IPS-15b (cell line): ENCODE data around the gene CSNK2B.

Source experiments
- H3K27me3 ChIP-seq: one replicate; pipeline ENCODE4 v1.6.1; 2013; ENCODE audit warnings: low read length; ENCODE audit not compliant: control insufficient read depth, insufficient read depth
- H3K36me3 ChIP-seq: one replicate; pipeline ENCODE4 v1.6.1; 2013; ENCODE audit warnings: low read length; ENCODE audit not compliant: control insufficient read depth, insufficient read depth
- H3K4me1 ChIP-seq: one replicate; pipeline ENCODE4 v1.6.1; 2013; ENCODE audit warnings: mild to moderate bottlenecking, low read length; ENCODE audit not compliant: control insufficient read depth, insufficient read depth
- H3K4me3 ChIP-seq: one replicate; pipeline ENCODE4 v1.5.1; 2013; ENCODE audit warnings: low read depth, low read length
- H3K9ac ChIP-seq: one replicate; pipeline ENCODE4 v1.6.1; 2013; ENCODE audit warnings: low read depth, mild to moderate bottlenecking, low read length
- H3K9me3 ChIP-seq: one replicate; pipeline ENCODE4 v1.6.1; 2013; ENCODE audit warnings: mild to moderate bottlenecking, low read length; ENCODE audit not compliant: control insufficient read depth, insufficient read depth

CSNK2B gene

DNA sequence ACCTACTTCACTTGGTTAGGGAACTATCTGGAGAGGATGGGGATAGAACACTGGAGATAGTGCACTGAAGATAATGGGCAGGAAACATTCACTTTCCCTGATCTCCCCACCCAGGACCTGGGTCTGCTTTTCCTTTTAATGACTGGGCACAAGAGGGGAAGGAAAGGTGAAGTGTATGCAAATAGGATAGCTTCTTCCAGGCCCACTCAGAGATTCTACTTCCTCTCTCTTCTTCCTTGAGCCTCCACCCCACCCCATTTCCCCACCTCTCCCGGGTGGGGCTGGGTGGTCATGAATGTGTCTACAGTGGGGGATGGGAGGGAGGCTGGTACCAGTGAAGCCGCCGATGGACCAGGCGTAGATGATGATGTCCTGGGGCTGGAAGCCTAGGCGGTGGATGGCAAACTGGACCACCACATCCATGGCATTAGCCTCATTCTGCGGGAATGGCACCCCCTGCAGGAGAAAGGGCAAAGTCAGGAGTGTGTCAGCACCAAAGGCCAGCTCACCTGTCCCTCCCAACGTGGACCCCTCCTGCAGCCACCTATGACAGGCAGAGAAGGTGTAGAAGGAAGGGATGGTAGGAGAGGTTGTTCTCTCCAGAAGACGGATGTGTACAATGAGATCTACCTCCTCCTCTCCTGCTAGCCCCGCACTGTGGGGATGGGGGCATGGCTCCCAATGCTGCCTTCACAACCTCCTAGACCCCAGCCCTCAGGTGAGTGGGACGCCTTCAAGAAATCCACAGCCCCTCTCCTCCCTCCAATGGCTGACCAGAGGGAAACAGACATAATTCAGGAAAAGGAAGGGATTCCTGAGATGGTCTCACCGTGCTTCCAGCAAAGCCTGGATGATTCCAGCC lies 23.6 kb downstream of the CSNK2B start:
- no peaks in the 10 kb centered on the region for H3K27me3 ChIP-seq
- H3K9me3 ChIP-seq: no peaks in the 10 kb centered on the region
- no peak overlapping the region for H3K4me3 ChIP-seq
- peaks cover 2% of the 10 kb centered on the region for H3K4me1 ChIP-seq
- no peak overlapping the region for H3K9ac ChIP-seq
- H3K36me3 ChIP-seq: peaks cover 28% of the 10 kb centered on the region

DNA sequence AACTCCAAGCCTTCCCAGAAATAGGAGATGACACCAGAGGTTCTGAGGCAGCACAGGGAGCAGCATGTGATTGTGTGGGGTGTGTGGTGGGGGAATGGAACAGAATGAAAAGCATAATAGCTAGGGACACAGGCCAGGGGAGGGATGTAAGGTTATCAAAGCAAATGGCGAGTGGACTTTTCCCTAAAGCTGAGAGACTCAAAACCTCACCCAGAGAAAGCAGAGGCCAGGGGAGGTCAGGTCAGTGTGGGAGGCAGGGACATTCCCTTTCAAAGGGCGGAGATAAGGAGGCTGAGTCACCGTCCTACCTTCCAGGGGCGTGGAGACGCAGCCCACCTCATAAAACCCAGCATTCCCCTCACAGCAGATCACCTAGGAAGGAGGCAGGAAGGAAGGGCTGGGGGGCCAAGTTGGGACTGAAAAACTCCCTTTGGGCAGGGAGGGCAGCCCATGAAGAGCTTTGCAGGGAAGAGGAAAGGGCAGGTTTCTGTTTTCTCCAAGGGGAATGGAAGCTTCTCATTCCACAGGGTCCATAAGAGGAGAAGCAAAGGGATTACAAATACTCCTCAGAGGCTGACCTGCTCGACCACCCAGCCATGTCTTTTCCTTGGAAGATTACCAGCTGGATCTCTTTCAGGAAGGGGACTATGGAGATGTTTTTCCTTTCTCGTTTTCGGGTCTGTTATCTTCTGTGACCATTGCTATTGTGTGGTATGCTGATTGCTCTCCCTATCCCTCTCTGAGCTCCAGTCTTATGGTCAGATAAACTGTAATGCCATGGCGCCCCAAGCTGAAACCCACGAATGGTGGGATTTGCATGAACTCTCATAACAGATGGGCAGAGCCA lies 24.6 kb downstream of the CSNK2B start:
- H3K4me1 ChIP-seq: peaks cover 2% of the 10 kb centered on the region
- H3K4me3 ChIP-seq: no peak overlapping the region
- no peaks in the 10 kb centered on the region for H3K27me3 ChIP-seq
- no peaks in the 10 kb centered on the region for H3K9me3 ChIP-seq
- no peak overlapping the region for H3K9ac ChIP-seq
- H3K36me3 ChIP-seq: peaks cover 32% of the 10 kb centered on the region

DNA sequence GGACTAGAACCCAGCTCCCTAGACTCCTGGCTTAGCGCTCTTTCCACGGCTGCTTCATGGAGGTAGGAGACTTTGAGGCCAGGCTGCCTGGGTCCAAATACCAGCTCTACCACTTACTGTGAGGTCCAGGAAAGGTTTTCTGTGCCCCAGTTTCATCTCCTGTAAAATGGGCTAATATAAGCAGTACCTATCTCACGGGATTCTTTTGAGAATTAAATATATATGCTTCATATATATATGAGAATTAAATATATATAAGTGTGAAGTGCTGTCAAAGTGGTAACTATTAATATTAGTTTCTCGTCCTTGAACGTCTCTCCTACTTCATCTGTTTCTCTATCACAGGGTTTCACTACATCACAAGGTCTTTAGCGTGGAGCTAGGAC lies 25.2 kb downstream of the CSNK2B start:
- Histone ChIP-seq H3K4me1 (peaks cover 2% of the 10 kb centered on the region), H3K4me3 (no peak overlapping the region), H3K9me3 (no peaks in the 10 kb centered on the region), H3K27me3 (no peaks in the 10 kb centered on the region), H3K36me3 (peaks cover 32% of the 10 kb centered on the region), H3K9ac (no peak overlapping the region)

DNA sequence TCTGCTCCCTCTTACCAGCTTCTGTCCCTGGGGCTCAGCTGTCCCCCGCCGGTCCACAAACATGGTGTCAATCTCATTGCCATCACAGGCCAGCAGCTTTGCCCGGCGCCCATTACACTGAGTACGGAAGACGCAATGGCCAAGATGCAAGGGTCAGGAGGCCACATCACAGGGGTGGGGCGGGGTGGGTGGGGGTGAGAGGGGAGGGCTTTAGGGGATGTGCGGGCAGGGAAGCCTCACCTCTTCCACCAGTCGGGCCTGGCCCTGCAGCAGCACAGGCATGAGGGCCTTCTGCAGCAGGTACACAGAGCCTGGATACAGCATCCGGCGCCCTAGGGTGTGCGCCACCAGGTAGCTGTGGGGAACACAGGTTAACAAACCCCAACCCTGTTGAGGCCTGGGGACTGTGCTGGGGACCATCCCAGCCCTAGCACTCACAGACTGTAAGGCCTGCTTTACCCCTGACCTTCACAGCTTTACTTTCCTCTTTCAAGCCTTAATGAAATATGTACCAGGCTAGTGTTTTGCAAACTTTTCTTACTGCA lies 25.8 kb downstream of the CSNK2B start:
- no peak overlapping the region for H3K9ac ChIP-seq
- H3K4me1 ChIP-seq: peaks cover 2% of the 10 kb centered on the region
- H3K36me3 ChIP-seq: peaks cover 33% of the 10 kb centered on the region
- no peaks in the 10 kb centered on the region for H3K9me3 ChIP-seq
- H3K27me3 ChIP-seq: no peaks in the 10 kb centered on the region
- H3K4me3 ChIP-seq: no peak overlapping the region

DNA sequence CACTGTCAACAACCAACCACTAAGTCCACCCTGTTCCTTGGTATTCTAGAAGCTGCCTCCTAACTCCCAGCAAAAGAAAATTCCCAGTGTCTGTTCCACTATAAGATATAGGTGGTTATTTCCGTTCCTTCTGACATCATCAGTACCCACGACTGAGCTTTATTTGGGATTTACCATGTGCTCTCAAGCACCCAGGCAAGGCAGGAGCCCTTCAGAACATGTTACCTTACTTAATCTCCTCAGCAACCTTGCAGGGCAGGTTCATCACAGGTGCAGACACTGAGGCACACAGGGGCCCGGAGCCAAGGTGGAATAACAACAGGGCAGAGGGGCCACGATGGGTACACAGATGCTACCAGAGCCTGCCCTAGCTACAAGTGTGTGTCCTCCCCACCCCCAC lies 26.5 kb downstream of the CSNK2B start:
- Histone ChIP-seq H3K27me3 (no peaks in the 10 kb centered on the region), H3K9ac (no peak overlapping the region), H3K4me1 (peaks cover 2% of the 10 kb centered on the region), H3K9me3 (no peaks in the 10 kb centered on the region), H3K4me3 (no peak overlapping the region), H3K36me3 (peaks cover 34% of the 10 kb centered on the region)

DNA sequence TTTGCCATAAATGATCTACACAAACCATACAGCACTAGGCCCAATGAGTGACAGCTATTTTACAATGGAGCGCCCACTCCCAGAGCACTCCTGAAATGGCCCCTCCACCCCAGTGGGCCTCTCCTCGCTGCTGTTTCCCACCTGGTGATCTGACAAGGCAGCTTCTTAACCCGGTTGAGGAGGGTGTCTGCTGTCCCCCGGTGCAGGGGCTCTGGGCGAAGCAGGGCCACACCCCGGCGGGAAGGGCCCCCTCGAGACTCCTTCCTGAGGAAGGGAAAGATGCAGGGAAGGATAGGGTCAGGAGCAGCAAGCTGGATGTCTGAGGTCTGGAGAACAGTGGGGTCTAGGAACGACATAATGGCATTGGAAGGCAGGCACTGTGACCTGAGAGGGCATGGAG lies 27.0 kb downstream of the CSNK2B start:
- Histone ChIP-seq H3K4me1 (peaks cover 2% of the 10 kb centered on the region), H3K36me3 (peaks cover 28% of the 10 kb centered on the region), H3K9ac (no peak overlapping the region), H3K9me3 (no peaks in the 10 kb centered on the region), H3K27me3 (no peaks in the 10 kb centered on the region), H3K4me3 (no peak overlapping the region)

DNA sequence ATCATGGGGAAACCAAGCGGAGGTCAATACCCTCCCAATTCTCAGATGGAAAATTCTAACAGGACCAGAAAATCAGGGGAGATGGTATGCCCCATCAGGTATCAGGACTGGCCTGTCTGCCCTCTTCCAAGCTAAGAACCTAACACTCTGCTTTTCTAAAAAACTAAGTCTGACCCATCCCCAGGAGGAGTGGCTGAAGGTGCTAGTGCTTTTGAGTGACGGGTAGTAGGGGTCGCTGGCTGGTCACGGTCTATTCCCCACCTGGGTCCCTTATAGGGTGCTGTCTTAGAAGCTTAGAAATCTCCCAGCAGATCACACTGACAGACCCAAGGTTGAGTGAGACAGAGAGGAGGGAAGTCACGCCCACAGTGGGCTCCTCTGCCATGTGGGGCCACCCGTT lies 27.7 kb downstream of the CSNK2B start:
- Histone ChIP-seq H3K4me3 (no peak overlapping the region), H3K9ac (no peak overlapping the region), H3K9me3 (no peaks in the 10 kb centered on the region), H3K36me3 (peaks cover 27% of the 10 kb centered on the region), H3K27me3 (no peaks in the 10 kb centered on the region), H3K4me1 (peaks cover 2% of the 10 kb centered on the region)

DNA sequence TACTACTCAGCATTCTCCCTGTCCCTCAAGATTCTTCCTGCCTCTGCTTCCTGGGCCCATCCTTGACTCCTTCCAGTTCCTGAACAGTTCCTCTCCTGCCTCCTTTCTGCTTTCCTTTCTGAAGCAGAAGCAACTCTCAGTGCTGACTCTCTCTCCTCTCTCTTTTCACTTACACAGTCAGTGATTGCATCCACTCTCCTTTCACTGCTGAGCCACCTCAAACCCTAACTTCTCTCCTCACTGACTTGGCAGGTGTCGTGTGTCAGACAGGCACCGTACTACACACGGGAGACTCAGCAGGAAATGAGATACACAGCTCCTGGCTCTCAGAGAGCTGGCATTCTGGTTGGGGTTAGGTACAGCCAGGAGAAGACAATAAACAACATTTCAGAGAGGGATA lies 31.7 kb downstream of the CSNK2B start:
- Histone ChIP-seq H3K27me3 (no peaks in the 10 kb centered on the region), H3K4me1 (peaks cover 2% of the 10 kb centered on the region), H3K9me3 (no peaks in the 10 kb centered on the region), H3K36me3 (peaks cover 16% of the 10 kb centered on the region), H3K4me3 (no peak overlapping the region), H3K9ac (no peak overlapping the region)

DNA sequence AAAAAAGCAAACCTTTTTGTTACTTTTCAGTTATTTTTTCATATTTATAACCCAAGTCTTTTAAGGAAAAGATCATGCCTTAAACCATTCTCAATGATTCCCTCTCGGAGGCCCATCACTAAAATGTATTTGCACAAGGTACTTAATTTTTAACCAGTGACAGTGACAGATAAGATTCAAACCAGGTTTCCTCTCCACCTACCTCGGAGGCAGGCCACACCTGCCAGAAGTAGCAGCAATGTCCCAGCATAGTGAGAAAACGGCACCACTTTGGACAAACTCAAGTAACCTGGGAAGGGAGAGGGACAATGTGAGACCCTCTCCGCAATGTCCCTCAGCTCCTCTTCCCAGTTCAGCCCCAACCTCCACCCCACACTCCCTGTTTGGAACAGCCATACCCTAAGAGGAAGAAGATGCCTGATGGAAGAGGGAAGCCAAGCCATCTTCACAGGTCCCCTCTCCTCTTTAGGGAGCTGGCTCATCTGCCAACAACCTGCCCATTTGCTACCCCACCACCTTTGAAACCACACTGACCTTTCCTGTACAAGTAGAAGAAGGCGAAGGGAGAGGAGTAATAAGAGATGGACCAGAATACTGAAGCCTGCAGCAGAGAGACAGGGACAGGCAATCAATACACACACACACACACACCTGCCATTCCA lies 35.0 kb downstream of the CSNK2B start:
- Histone ChIP-seq H3K4me3 (no peak overlapping the region), H3K9ac (no peak overlapping the region)

DNA sequence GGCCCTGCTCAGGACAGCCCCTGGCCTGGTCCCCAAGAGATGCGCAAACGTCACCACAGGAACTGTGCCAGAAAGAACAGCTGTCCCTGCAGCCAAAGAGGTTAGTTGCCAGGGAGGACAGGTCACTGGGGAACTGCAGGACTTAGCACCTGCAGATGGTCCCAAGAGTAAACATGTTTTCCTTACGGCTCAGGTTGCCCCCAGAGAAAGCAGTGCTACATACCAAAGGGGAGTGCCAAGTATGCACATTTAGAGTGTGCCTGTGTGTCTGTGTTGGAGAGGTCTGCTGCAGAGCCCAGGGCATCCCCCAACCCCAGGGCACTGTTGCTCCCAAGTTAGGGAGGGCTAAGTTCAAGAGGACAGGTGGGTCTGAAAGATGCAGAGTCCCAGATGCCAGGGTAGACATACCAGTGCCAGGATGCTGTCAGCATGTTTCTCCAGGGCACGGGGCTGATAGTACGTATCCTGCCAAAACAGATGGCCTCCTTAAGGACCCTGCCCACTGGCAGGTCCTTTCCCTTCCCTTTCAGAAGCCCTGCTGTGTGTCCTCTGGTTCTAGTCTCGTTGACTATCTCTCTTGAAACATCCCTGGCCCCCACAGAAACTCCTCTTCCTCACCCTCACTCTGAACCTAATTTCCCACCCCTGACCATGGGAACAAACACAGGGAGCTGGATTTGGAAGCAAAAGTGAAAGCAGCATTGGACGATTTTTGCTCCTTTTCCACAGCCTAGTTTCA lies 36.0 kb downstream of the CSNK2B start:
- H3K36me3 ChIP-seq: peaks cover 9% of the 10 kb centered on the region
- peaks cover 2% of the 10 kb centered on the region for H3K4me1 ChIP-seq
- peak overlapping the region; percentile 95 for H3K4me3 ChIP-seq
- peak overlapping the region; percentile 90 for H3K9ac ChIP-seq
- no peaks in the 10 kb centered on the region for H3K27me3 ChIP-seq
- H3K9me3 ChIP-seq: no peaks in the 10 kb centered on the region

More for the DNA sequence above, 35.0 kb downstream of the CSNK2B start:
- no peaks in the 10 kb centered on the region for H3K9me3 ChIP-seq
- peaks cover 2% of the 10 kb centered on the region for H3K4me1 ChIP-seq
- no peaks in the 10 kb centered on the region for H3K27me3 ChIP-seq
- H3K36me3 ChIP-seq: peaks cover 12% of the 10 kb centered on the region

DNA sequence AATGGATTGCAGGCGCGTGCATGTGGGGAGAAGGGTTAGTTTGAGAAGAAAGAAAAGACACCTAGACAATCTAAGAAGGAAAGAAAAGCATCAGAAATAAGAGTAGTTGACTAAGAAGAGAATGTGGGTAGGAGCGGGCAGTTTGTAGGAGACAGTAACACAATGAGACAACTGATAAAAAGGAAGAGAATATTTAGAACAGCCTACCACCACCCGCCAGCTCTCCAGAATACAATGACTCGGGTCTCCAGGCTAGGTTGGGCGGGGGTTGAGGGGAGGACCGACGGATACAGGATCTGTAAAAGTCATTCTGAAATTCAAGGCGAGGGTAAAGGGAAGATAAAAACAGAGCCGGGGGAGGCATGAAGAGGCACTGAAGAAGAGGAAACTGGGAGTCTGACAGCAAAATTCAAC lies 36.5 kb downstream of the CSNK2B start:
- H3K4me1 ChIP-seq: peaks cover 2% of the 10 kb centered on the region
- no peaks in the 10 kb centered on the region for H3K9me3 ChIP-seq
- no peaks in the 10 kb centered on the region for H3K27me3 ChIP-seq
- peaks cover 7% of the 10 kb centered on the region for H3K36me3 ChIP-seq
- H3K9ac ChIP-seq: peak overlapping the region; percentile 90
- H3K4me3 ChIP-seq: peak overlapping the region; percentile 95
